Fibroblast of peridontal ligament (primary cell): ENCODE results near the gene SGTA.

Experiments used
- DNase-seq: peaks from one replicate; pipeline ENCODE4 v3.0.0-alpha.2; 2010; ENCODE audit errors: extremely low read depth

The SGTA gene

GRCh38 chr19:2809387-2810140 lies 26.5 kb upstream of the SGTA start:
- DNase-seq: no peak

GRCh38 chr19:2808129-2808941 lies 25.3 kb upstream of the SGTA start:
- no peak for DNase-seq

GRCh38 chr19:2807379-2808128 lies 24.5 kb upstream of the SGTA start:
- no peak for DNase-seq

- DNase-seq: no peak
These were observed 23.8 kb upstream of the SGTA start for GRCh38 chr19:2806736-2807378.

- DNase-seq: no peak
These were observed 23.0 kb upstream of the SGTA start for GRCh38 chr19:2805991-2806649.

- DNase-seq: no peak
These were observed 22.3 kb upstream of the SGTA start for GRCh38 chr19:2805261-2805900.

GRCh38 chr19:2804156-2805004 lies 21.3 kb upstream of the SGTA start:
- DNase-seq: no peak

GRCh38 chr19:2803486-2804155 lies 20.5 kb upstream of the SGTA start:
- no peak for DNase-seq

- DNase-seq: no peak
These were observed 19.8 kb upstream of the SGTA start for GRCh38 chr19:2802826-2803225.

- DNase-seq: no peak
These were observed 17.4 kb upstream of the SGTA start for GRCh38 chr19:2800506-2800905.

- no peak for DNase-seq
These were observed 16.4 kb upstream of the SGTA start for GRCh38 chr19:2799273-2800020.

GRCh38 chr19:2798733-2799132 lies 15.7 kb upstream of the SGTA start:
- DNase-seq: no peak

GRCh38 chr19:2798158-2798685 lies 15.1 kb upstream of the SGTA start:
- no peak for DNase-seq

- no peak for DNase-seq
These were observed 14.2 kb upstream of the SGTA start for GRCh38 chr19:2797280-2797679.

- no peak for DNase-seq
These were observed 13.7 kb upstream of the SGTA start for GRCh38 chr19:2796659-2797266.

GRCh38 chr19:2795827-2796658 lies 13.0 kb upstream of the SGTA start:
- no peak for DNase-seq

GRCh38 chr19:2793577-2793976 lies 10.5 kb upstream of the SGTA start:
- no peak for DNase-seq
